Measurements from ENCODE around the gene GRIP2. TPM values are rescaled to one million over a fixed set of nuclear protein-coding genes. Genes with fewer than 3 reads are reported as not detected.

Gene GRIP2
- total RNA-seq, 4 donors from 2014 or later = 0.45 to 0.92 (median 0.66) TPM

DNA sequence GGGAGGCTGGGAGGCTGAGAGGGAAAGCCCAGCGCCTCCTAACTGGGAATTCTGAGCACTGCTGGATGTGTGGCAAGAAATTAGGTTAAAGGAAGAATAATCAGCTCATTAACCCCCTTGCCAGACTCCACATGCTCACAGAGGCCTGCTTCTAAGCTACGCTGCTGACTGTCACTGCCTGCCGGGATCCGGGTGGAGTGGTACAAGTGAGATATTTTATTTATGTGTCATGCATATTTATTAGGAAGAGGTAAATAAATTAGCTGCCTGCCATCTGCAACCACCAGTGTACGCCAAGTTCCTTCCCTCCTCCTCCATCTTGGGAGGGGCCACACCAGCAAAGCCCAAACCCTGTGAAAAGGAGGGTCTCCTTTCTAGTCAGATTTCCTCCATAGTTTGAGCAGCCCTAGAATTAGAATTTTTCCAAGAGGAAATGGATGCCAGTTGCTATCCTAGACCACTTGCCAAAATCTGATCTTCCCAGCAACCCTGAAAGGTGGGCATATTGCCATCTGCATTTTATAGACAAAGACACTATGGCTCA is 43.5 kb upstream of the GRIP2 start:
- Histone ChIP-seq H3K27ac (replicated peaks in 1 of 4) (no peak overlapping the region), H3K9me3 (no peaks in the 10 kb centered on the region), H3K36me3 (no peaks in the 10 kb centered on the region), H3K27me3 (peaks cover 0 to 27% (median 0%) of the 10 kb centered on the region in 4 donors), H3K4me3 (no peak overlapping the region), H3K4me1 (no peaks in the 10 kb centered on the region)
- no peak for DNase-seq (ENCODE audit: extremely low spot score)
- 91% methylated on average over 5 of the region's 5 CpGs for WGBS
- TF ChIP-seq POLR2A (IDR thresholded peaks at IDR 0.05; ENCODE audit: low read depth) (no peak), POLR2AphosphoS5 (IDR thresholded peaks at IDR 0.05) (no peak), EP300 (IDR thresholded peaks at IDR 0.05) (no peak)
- TF ChIP-seq, protein P1, sequence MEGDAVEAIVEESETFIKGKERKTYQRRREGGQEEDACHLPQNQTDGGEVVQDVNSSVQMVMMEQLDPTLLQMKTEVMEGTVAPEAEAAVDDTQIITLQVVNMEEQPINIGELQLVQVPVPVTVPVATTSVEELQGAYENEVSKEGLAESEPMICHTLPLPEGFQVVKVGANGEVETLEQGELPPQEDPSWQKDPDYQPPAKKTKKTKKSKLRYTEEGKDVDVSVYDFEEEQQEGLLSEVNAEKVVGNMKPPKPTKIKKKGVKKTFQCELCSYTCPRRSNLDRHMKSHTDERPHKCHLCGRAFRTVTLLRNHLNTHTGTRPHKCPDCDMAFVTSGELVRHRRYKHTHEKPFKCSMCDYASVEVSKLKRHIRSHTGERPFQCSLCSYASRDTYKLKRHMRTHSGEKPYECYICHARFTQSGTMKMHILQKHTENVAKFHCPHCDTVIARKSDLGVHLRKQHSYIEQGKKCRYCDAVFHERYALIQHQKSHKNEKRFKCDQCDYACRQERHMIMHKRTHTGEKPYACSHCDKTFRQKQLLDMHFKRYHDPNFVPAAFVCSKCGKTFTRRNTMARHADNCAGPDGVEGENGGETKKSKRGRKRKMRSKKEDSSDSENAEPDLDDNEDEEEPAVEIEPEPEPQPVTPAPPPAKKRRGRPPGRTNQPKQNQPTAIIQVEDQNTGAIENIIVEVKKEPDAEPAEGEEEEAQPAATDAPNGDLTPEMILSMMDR (IDR thresholded peaks at IDR 0.05) = no peak
- intact Hi-C loops (cut with DNase I) = no loop called here

DNA sequence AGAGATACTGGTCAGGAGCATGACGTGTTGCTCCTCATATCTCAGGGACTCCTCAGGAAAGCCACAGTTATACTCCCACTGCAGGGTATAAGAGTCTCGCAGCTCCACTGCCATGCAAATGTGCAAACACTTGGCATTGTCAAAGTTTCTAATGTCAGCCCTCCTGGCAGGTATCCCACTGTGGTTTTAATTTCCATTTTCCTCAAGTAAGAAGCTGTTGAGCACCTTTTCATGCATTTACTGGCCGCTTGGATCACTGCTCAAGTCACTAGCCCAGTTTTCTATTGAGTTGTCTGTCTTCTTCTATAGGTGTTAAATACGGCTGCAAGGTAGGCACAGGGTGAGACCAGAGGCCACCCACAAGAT is 41.9 kb upstream of the GRIP2 start:
- no peaks in the 10 kb centered on the region for H3K4me1 ChIP-seq
- no peaks in the 10 kb centered on the region for H3K9me3 ChIP-seq
- no peak overlapping the region for H3K4me3 ChIP-seq
- intact Hi-C loops (cut with DNase I) = no loop called here
- H3K27me3 ChIP-seq = peaks cover 0 to 24% (median 0%) of the 10 kb centered on the region in 4 donors
- no peak for DNase-seq (ENCODE audit: extremely low spot score)
- no peaks in the 10 kb centered on the region for H3K36me3 ChIP-seq
- 64% methylated on average over 4 of the region's 4 CpGs for WGBS
- TF ChIP-seq POLR2AphosphoS5 (IDR thresholded peaks at IDR 0.05) = no peak
- no peak overlapping the region for H3K27ac ChIP-seq (replicated peaks in 1 of 4)

DNA sequence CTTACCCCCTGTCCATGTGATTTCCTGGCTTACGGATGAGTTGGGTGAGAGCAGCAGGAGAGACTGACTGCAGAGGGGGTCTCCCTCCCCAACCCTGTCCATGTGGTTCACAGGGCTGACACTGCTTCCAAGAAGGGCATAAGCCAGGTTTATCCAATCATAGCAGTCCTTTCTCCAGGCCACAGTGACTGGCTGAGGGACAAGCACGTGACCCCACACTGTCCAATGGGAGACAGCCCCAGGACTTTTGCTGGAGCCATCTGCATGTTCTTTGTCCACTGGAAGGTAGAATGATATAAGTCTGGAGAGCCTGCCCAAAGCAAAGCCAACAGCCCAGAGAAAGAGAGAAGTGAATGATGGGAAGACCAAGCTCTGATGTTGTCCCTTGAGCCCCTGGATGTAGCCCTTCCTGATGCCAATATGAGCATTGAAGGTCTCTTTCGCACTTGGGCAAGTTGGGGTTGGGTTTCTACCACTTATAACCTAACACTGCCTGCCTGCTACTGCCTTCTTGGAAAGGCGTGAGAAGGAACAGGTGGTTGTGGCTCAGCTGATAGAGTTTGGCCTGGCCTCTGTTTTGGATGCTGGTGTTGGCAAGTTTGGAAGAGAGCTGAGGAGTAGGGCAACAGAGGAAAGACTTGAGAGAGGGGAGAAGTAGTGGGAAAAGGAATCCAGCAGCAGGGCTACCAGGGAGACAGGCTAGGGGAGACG is 41.3 kb upstream of the GRIP2 start:
- Histone ChIP-seq H3K9me3 (no peaks in the 10 kb centered on the region), H3K36me3 (no peaks in the 10 kb centered on the region), H3K27me3 (peaks cover 0 to 24% (median 0%) of the 10 kb centered on the region in 4 donors), H3K4me3 (no peak overlapping the region), H3K27ac (replicated peaks in 1 of 4) (no peak overlapping the region), H3K4me1 (no peaks in the 10 kb centered on the region)
- TF ChIP-seq POLR2AphosphoS5 (IDR thresholded peaks at IDR 0.05) (no peak), POLR2A (IDR thresholded peaks at IDR 0.05; ENCODE audit: low read depth) (no peak), EP300 (IDR thresholded peaks at IDR 0.05) (no peak)
- TF ChIP-seq, protein P1 (IDR thresholded peaks at IDR 0.05) = no peak
- intact Hi-C loops (cut with DNase I) = no loop called here
- 75% methylated on average over 5 of the region's 5 CpGs for WGBS
- DNase-seq (ENCODE audit: extremely low spot score) = no peak

DNA sequence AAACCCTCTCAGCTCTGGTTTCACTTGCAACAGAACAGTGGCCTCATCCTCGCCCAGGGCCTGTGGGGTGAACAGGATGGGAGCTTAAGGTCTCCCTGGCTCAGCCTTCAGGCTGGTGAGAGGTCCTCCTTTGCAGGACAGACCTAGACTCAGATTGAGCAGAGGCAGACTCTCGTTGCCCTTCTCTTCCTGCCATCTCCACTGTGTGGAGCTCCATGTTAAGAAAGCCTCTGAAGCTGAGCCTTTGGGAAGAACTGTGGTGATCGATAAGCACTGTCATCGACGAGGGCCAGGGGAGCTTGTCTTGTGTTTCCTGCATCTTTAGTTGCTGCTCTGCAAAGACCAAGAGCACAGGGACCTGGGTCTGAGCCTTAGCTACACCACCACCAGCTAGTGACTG is 37.8 kb upstream of the GRIP2 start:
- no peaks in the 10 kb centered on the region for H3K4me1 ChIP-seq
- no CpG with 5 or more reads among the region's 5 CpGs for WGBS
- no peaks in the 10 kb centered on the region for H3K9me3 ChIP-seq
- intact Hi-C loops (cut with DNase I) = no loop called here
- no peak for TF ChIP-seq POLR2A (IDR thresholded peaks at IDR 0.05; ENCODE audit: low read depth)
- TF ChIP-seq POLR2AphosphoS5 (IDR thresholded peaks at IDR 0.05) = no peak
- H3K27ac ChIP-seq (replicated peaks in 1 of 4) = no peak overlapping the region
- no peaks in the 10 kb centered on the region for H3K36me3 ChIP-seq
- no peak overlapping the region for H3K4me3 ChIP-seq
- no peak for DNase-seq (ENCODE audit: extremely low spot score)
- peaks cover 0 to 23% (median 0%) of the 10 kb centered on the region in 4 donors for H3K27me3 ChIP-seq

DNA sequence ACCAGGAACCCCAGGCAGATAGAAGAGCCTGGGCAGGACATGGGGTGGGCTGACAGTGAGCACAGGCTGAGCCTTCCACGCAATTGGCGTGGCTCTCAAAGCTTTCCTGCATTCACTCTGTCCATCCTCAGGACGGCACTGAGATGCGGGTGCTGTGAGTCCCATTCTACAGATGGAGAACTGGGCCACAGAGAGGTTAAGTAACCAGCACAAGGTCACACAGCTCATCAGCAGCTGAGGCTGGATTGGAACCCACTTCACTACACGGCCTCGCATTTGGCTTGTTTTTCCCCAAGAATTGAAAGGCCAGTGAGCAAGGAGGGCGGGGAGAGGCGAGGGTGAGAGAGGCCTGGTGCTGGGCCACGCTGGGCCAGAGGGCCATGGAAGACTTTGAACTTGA is 36.0 kb upstream of the GRIP2 start:
- H3K27me3 ChIP-seq = peaks cover 0 to 25% (median 0%) of the 10 kb centered on the region in 4 donors
- intact Hi-C loops (cut with DNase I) = no loop called here
- H3K9me3 ChIP-seq = no peaks in the 10 kb centered on the region
- no peaks in the 10 kb centered on the region for H3K4me1 ChIP-seq
- H3K36me3 ChIP-seq = no peaks in the 10 kb centered on the region
- no peak for DNase-seq (ENCODE audit: extremely low spot score)
- no peak overlapping the region for H3K27ac ChIP-seq (replicated peaks in 1 of 4)
- 93% methylated on average over 9 of the region's 9 CpGs for WGBS
- TF ChIP-seq POLR2AphosphoS5 (IDR thresholded peaks at IDR 0.05) = no peak
- no peak for TF ChIP-seq POLR2A (IDR thresholded peaks at IDR 0.05; ENCODE audit: low read depth)
- no peak for TF ChIP-seq EP300 (IDR thresholded peaks at IDR 0.05)
- TF ChIP-seq, protein P1 (IDR thresholded peaks at IDR 0.05) = no peak
- no peak overlapping the region for H3K4me3 ChIP-seq

All from esophagus muscularis mucosa (tissue), 4 donors.